GM21619 (cell line): ENCODE results near the gene ZNF311.
A peak's percentile ranks its signal among the peaks of the same experiment; 100 is the strongest.
"Not testable (repeated sequence)": the region's sequence is repeated elsewhere in the genome, so short reads cannot be mapped to it uniquely, and the experiment has no call there.

ENCODE experiments used
- ATAC-seq: cut with Tn5 transposase; IDR thresholded peaks from one replicate; pipeline ENCODE4 v1.9.1; 2021; ENCODE audit not compliant: unreplicated experiment

Gene ZNF311

GRCh38 chr6:28983838-28984237 is 21.3 kb downstream of the ZNF311 start:
- ATAC-seq: no peak

- no peak for ATAC-seq
Measured at GRCh38 chr6:28982476-28983266, 22.4 kb downstream of the ZNF311 start.

GRCh38 chr6:28981833-28982475 is 23.2 kb downstream of the ZNF311 start:
- peak; percentile 31 for ATAC-seq

- ATAC-seq: no peak
Measured at GRCh38 chr6:28981431-28981832, 23.7 kb downstream of the ZNF311 start.

- peak; percentile 39 for ATAC-seq
Measured at GRCh38 chr6:28980852-28981430, 24.2 kb downstream of the ZNF311 start.

- no peak for ATAC-seq
Measured at GRCh38 chr6:28980137-28980851, 24.8 kb downstream of the ZNF311 start.

- ATAC-seq: no peak
Measured at GRCh38 chr6:28979679-28980078, 25.4 kb downstream of the ZNF311 start.

GRCh38 chr6:28978959-28979561 is 26.1 kb downstream of the ZNF311 start:
- peak; percentile 46 for ATAC-seq

GRCh38 chr6:28978133-28978491 is 27.0 kb downstream of the ZNF311 start:
- ATAC-seq: no peak

- no peak for ATAC-seq
Measured at GRCh38 chr6:28977341-28978132, 27.6 kb downstream of the ZNF311 start.

- no peak for ATAC-seq
Measured at GRCh38 chr6:28976677-28977076, 28.4 kb downstream of the ZNF311 start.

GRCh38 chr6:28974505-28974904 is 30.6 kb downstream of the ZNF311 start:
- ATAC-seq: no peak

GRCh38 chr6:28970056-28970455 is 35.1 kb downstream of the ZNF311 start:
- not testable (repeated sequence) for ATAC-seq

GRCh38 chr6:28969129-28969528 is 36.0 kb downstream of the ZNF311 start:
- no peak for ATAC-seq

GRCh38 chr6:28968476-28968875 is 36.6 kb downstream of the ZNF311 start:
- no peak for ATAC-seq

- ATAC-seq: no peak
Measured at GRCh38 chr6:28965706-28966105, 39.4 kb downstream of the ZNF311 start.

GRCh38 chr6:28960846-28961500 is 44.1 kb downstream of the ZNF311 start:
- no peak for ATAC-seq

GRCh38 chr6:28958561-28959243 is 46.4 kb downstream of the ZNF311 start:
- not testable (repeated sequence) for ATAC-seq

GRCh38 chr6:28957795-28958314 is 47.3 kb downstream of the ZNF311 start:
- not testable (repeated sequence) for ATAC-seq
